GM18507 (cell line): ENCODE measurements around the gene FADS3.

Source experiments
- DNase-seq: peaks from one replicate; pipeline ENCODE4 v3.0.0; 2011; ENCODE audit warnings: low read depth; ENCODE audit not compliant: insufficient read length; ENCODE audit errors: extremely low spot score
- FAIRE-seq: peaks from 2 replicates; lab custom pipeline; 2011; peaks lifted over from hg19 to GRCh38; lab: Jason Lieb, UNC

Gene FADS3

DNA sequence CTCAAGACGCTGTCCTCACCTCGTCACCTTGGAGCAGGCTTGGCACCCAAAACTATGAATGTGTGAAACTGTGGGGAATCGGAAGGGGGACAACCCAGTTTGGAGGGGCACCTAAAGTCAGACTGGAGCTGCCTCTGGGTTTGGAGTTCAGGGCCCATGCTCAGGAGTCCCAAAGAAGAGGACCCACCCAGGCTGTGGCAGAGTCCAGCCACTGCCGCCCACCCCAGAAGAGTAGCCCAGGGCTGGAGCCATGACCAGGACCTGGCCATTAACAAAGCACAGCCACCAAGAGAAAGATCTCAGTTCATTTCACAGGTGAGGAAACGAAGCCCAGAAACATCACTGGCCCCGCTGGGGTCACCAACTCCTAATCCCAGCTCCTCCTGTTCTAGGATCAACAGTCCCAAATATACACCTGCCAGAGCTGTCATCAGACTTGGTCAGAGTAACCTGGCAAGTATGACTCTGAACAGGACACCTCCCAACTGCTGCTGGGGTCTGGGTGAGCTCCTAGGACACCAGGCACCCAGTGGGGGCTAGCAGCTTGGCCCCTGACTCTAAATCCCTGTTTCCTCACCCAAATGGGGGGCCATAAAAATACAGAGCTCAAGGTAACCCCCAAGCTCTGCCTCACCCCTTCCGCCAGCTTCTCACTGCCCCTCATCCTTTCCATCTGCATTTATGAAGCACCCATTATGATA is 23.3 kb upstream of the FADS3 start:
- no peak for DNase-seq
- FAIRE-seq = no peak

DNA sequence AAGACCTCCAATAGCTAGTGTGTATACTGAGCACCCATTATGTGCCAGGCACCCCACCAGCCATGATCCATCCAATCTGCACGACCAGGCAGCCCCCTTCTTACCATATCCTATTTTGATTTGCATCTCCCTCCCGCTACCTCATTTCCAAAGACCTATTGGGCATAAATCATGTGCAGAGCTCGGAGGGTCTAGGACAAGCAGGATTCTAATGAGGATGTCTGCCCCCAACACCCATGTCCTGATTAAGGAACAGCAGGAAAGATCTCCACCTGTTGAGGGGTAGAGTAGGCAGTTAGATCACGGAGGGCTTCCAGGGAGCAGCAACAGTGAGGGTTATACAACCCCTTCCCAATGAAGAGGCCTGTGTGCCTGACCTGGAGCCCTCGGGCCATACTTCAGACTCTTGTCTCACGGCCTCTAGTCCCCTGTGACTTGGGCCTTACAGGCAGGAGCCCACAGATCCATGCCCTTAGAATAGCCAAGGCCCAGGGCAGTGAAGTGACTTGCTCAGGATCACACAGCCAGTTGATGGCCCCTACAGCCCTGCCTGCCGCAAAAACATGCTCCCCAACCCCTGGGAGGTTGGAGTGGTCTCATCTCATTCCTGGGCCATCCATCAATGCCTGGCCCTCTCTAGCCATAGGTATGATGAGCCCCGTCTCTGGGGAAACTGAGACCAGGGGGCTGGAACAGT is 22.5 kb upstream of the FADS3 start:
- no peak for DNase-seq
- FAIRE-seq = no peak

DNA sequence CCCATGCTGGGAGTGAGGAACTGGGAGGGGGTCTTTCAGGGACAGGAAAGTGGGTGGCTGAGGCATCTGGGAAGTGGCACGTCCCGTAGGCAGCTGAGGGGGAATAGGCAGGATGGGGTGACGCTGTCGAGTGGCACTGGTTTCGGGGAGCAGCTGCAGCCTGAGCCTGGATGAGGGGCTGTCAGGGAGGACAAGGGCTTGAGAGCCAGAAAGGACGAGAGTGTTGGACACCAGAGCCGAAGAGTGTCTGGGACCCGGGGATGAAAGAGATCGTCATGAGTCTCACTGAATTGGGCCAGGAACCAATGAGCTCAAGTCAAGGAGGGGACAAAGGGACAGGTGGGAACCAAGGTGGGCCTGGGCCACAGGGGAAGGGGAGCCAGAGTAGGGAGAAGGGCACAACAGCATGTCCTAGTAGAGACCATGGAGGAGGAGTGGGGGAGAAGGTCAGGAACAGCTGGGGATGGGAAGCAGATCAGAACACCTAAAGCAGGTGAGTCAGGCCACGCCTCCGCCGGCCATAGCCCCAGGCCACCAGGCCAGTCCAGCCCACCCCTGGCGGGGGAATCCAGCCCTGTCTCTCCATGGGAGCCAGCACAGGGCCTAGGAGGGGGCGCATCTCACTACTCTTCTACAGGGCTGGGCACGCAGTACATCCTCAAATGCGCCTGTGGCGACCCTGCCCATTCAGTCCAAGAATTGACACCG is 21.8 kb upstream of the FADS3 start:
- FAIRE-seq (no peak), DNase-seq (no peak)

DNA sequence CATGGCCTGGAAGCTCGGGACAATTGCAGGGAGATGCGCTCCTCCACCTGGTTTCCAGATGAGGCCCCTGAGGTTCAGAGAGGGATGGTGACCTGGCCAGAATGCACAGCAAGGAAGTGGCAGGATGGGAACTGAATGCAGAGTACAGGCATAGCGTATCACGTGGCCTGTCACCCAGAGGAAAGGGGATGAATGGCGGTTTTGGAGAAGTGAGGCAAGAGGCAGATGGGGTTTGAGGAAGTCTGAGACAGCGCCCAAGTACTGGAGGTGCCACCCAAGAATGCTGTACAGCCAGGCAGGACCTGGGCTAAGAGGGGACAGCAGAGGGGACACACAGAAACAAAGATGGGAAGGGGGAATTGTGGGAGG is 21.2 kb upstream of the FADS3 start:
- DNase-seq = no peak
- FAIRE-seq = no peak

DNA sequence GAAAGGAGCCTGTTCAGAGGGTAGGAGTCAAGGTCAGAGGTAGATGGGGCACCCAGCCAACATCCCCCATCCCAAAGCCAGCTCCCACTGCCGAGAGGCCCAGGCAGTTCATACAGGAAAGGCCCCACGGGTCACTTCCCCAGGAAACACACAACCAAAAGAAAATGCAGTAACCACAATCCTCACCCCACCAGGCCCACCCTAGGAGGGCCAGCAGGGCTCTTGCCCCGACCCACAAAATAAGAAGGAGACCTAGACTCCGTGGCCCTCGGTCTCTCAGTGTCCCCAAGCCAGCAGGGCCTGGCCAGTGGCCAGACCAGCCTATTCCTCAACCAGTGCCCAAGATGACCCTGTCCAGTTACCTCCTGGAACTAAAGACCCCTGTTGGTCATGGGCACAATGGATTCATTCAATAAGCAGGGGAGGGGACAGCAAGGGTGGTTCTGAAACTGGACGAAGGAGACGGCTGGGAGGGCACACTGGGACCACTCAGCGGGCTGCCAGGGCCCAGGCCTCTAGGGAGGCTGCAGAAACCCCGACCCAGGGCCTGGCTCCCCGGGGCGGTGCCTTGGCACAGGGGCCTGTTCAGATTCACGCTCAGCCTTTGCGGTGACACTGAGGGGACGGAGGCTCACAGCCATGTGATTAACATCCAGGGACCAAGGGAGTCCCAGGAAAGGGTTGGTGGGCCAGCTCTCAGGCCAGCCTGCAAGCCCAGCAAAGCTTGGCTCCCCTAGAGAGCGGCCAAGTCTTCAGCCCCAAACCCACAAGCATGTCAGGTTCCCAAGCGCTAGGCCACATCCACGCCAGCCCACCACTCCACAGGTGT is 20.6 kb upstream of the FADS3 start:
- DNase-seq (no peak), FAIRE-seq (no peak)

DNA sequence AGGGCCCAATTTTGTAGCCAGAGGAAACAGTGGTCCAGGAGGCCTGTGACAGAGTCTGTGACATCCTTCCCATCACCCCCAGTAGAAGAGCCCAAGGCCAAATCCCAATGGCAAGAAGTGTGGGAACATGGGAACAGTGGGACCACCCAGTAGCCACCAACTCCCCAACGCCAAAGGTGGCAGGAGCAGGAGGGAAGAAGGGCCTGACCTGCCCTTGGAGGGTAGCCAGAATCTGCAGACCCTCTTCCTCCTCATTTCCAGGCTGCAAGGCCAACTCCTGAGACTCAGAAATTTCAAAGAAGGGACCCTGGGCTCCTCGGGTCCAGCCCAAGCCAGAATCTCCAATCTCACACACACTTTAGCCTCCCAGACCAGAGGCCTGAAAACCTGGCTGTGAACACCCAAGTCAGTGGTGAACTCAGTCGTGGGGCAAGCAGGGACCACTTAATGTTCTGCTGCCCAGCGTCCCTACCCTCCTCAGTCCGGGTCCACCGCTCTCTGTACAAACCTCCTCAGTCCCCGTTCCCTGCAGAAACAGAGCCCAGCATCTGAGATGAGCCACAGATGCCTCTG is 19.9 kb upstream of the FADS3 start:
- DNase-seq (no peak), FAIRE-seq (no peak)

DNA sequence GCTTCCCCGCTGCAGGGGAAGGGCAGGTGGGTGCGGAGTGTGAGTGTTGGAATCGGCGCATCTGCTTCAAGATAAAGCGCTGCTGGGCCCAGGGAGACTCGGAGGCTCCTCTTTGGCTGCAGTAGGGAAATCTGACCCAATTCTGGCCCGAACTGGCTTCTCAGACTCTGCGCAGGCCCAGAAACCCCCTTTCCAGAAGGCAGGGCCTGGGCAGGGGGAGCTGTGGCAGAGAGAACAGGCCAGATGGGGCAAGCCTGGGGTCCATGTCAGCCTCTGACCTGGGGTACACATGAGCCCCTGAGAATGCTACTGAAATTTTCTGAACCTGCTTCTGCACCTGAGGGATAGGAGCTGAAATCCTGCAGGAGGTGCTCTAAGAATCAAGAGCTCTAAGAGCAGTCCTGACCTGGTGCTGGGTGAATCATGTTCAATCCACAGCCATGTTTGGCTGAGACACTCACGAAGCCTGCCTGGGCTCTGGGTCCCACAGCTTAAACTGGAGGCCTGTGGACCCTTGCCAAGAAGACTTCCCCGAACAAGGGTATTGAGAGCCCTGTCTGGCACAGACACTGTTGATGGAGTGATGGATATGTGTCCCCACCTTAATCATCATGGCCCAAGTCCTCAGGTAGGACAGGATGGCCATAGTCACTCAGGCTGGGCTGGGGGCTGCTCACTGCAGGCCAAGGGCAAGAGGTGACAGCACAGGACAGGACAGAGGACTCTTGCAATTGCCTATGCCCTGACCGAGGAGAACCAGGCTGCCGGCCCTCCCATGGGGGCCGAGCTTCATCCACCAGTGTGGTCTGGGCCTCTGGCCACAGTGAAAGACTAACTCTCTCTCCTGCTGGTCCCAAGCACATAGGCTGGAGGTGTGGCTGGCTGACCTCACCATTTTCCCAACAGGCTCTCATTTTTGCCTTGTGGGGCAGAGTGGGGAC is 19.1 kb upstream of the FADS3 start:
- DNase-seq (no peak), FAIRE-seq (no peak)

DNA sequence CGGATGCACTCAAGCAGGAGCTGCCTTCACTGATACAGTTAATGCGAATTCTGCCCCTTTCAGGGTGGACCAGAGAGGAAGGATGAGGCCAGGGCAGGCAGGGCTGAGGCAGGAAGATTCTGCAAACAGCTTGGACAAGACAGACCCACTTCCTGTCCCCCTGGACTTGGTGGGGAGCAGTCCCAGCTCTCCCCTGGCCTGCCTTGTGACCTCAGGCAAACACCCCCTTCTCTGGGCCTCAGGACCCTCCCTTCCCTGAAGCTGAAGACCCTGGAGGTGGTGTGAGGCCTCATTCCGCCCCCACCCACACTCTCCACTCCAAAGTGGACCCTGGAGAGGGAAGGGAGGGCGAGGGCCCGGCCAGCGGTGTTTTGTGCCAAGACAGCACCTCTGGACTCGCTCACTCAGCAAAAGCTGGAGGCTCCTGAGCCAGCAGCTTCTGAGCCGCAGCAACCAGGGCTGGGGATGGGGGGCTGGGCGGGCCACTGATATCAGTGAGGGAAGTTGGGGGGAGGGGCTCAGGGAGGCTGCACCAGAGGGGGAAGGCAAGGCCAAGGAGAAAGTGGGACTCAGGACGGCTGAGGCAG is 17.5 kb upstream of the FADS3 start:
- FAIRE-seq (no peak), DNase-seq (no peak)

DNA sequence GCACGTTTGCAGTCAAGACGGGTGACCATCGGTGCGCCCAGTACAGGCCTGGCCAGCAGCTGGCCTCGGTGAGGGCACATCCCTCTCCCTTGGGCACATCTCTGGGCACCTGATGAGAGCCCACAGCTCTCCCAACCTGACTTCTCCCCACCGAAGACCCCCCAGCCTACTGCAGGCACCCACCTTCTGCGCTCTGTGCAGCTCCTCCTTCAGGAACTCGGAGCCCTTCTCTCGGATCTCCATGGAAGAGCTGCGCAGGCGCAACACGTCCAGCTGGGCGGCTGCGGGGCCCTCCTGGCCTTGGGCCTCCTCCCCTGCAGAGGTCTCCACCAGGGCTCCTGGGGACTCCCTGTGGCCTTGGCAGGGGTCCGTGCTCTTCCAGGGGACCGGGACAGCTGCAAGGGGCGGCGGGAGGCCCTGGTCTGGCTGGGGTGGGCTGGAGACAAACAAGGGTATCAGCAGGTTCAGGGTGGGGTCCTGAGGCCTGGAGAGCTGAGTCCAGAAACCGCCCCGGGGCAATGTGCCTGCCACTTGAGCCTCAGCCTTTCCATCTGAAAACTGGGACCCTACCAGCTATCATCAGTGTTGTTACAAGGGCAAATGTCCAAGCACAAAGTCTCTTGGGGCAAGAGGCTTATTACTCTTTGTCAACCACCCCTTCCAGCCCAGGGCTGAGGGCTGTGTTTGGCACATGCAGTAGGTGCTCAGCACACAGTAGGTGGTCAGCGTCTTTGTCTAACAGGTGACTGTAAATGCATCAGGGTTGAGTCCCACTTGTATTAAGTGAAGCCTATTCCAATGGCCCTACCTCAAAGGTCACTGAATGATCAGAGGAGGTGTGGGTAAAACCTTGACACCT is 16.8 kb upstream of the FADS3 start:
- DNase-seq = no peak
- FAIRE-seq = no peak

DNA sequence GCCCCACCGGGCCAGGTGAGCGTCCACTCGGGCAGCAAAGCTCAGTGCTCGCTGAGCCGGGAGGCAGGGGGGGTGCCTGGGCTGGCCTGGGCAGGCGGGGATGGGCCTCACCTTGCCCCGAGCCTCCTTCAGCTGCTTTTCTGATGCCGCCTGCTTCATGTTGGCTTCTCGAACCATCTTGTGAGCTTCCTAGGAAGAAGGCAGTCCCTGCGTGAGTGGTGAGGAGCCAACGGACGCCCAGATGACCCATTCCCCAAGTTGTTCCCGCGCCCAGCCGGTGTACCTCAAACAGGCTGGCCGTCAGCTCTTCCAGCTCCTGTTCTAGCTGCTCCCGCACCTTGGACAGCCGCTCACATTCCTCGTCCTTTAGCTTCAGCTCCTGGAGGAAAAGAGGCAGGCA is 15.9 kb upstream of the FADS3 start:
- no peak for DNase-seq
- FAIRE-seq = no peak

DNA sequence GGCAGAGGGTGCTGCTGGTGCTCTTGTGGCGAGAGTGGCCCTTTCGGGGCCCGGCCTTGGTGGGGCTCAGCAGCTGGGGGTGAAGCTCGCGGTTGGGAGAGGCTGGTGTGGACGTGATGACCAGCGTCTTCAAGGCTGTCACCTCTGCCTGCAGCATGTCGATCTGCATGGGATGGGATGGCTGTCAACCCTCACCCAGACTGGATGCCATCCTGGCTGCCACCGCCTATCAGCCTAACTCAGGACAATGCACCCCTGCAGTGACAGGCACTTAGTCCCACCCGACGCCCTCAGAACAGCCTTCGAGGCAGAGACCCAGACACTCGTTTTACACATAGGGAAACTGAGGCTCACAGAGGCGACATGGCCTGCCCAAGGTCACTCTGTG is 15.2 kb upstream of the FADS3 start:
- FAIRE-seq (no peak), DNase-seq (no peak)

DNA sequence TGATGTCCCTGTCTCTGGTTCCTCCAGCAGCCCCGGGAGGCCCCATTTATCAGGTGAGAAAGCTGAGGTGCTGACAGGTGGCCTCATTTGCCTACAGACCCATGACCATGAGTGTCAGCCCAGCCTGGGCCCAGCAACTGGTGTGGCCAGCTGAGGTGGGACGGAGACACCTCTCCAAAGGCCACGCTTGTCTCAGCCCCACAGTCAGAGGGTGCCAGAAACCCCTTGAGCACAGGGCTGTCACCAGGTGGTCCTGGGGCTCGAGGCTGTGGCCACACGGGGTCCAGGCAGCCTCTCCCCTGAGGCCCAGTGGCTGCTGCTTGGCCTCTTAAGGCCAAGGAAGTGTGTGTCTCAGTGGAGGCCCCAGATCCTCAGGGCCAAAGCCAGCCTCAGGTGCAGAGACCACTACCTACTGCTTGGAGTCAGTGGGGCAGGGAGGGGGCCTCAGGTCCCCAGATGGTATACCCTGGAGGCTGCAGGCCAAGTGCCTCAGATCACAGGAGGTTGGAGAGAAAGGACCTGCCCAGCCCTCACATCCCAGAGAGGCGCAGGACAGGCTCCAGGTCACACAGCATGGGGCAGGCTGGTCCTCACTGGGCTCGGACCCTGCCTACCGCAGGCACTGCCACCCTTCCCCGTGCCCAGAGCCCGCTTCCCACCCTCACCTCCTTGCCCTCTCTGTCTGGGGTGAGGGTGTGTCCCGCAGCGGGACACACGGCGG is 14.6 kb upstream of the FADS3 start:
- FAIRE-seq (no peak), DNase-seq (no peak)

DNA sequence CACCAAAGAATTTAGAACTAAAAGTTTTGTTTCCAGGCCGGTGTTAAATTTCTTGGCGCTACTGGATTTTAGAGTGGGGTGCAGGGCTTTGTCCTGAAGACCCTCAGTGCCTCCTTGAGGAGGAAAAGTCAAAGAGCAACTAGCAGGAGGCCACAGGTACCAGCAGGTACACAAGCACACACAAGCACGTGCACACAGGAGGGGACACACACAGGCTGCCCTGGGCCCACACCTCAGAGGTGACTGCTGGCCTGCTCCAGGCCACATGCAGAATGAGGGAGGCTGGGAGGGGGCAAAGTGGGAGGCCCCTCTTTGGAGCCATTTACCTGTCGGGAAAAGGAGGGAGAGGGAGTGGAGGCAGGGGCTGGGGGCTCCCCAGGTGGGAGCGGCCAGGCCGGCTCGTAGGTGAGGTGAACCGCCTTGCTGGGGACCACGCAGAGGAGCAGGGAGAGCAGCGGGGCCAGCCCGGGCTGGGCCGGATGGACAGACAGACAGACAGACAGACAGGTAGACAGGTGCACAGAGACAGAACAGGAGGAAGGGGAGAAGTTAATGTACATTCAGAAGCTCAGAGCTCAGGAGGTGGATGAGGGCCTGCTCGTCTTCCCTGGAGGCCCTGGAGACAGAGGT is 13.8 kb upstream of the FADS3 start:
- FAIRE-seq (no peak), DNase-seq (no peak)

DNA sequence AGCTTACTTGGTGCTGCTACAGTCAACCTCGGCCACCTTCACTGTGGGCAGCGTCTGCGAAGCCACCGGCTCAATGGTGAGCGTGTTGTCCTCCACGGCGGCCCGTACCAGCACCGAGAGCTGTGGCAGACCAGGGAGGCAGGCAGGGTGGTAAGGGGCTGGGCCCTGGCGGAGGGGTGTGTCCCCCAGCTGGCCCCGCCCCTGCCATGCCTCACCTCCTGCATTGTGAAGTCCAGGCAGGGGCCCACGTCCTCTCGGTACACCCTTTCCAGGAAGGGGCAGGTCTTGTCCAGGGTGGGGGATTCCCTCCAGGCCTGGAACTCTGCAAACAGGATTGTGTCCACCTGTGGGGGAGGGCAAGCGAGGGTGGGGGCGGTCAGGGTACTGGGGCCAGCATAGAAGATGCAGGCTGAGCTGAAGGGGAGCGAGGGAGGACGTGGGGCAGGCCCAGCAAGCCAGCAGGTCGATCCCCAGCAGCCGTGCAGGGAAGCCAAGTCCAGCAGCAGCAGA is 13.2 kb upstream of the FADS3 start:
- no peak for FAIRE-seq
- no peak for DNase-seq

DNA sequence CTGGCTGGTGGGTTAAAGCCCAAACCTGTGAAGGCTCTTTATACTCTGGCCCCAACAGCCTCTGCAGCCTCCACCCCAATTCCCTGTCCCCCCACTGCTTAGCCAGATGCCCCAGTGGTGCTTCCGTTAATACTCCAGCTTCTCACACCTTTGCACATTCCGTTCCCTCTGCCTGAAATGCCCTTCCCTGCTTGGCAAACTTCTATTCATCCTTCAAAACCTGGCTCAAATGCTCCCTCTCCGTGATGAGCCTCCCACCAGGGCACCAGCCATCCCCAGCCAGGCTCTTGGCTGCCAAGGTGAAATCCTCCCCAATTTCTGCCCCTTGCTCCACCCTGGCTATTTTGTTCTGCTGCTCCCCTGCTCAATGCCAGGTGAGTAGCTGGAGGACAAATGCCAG is 12.5 kb upstream of the FADS3 start:
- DNase-seq = no peak
- no peak for FAIRE-seq

DNA sequence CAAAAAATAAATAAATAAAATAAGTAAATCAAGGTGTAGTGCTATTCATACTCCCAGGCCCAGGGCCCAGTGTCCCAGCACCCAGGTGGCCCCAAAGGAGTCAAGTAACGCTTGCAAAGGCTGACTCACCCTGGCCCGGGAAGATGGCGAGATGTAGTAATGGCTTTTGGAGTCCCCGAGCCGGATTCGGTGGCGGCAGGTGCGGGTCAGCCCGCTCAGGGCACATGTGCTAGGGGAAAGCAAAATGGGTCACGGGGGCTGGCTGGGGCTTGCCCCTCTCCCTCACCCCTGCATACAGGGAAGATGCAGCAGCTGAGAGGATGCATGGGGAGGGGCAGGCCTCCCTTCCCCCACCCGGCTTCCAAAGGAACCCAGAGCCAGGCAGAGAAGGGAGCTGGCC is 11.0 kb upstream of the FADS3 start:
- DNase-seq = no peak
- no peak for FAIRE-seq
